CD4-positive, alpha-beta T cell treated with Interleukin-6 for 4 hours (primary cell): ENCODE results near the gene FAM83G.

Experiments
- DNase-seq: peaks from one replicate; pipeline ENCODE4 v3.0.0-alpha.2; 2020; ENCODE audit warnings: mixed read lengths

FAM83G gene

GRCh38 chr17:18987862-18988545, 16.6 kb downstream of the FAM83G start:
- no peak for DNase-seq

GRCh38 chr17:18987230-18987610, 17.3 kb downstream of the FAM83G start:
- no peak for DNase-seq

- DNase-seq = no peak
Measured at GRCh38 chr17:18986541-18987229, 17.9 kb downstream of the FAM83G start.

GRCh38 chr17:18985475-18985874, 19.1 kb downstream of the FAM83G start:
- DNase-seq = no peak

- no peak for DNase-seq
Measured at GRCh38 chr17:18984273-18985114, 20.1 kb downstream of the FAM83G start.

- DNase-seq = no peak
Measured at GRCh38 chr17:18981642-18982424, 22.7 kb downstream of the FAM83G start.

- DNase-seq = no peak
Measured at GRCh38 chr17:18981335-18981641, 23.3 kb downstream of the FAM83G start.

- DNase-seq = no peak
Measured at GRCh38 chr17:18980682-18981334, 23.8 kb downstream of the FAM83G start.

GRCh38 chr17:18978655-18979054, 25.9 kb downstream of the FAM83G start:
- DNase-seq = no peak

- no peak for DNase-seq
Measured at GRCh38 chr17:18978050-18978449, 26.5 kb downstream of the FAM83G start.

GRCh38 chr17:18977646-18978045, 26.9 kb downstream of the FAM83G start:
- no peak for DNase-seq

GRCh38 chr17:18977021-18977420, 27.5 kb downstream of the FAM83G start:
- DNase-seq = no peak

- DNase-seq = no peak
Measured at GRCh38 chr17:18976201-18976600, 28.4 kb downstream of the FAM83G start.

GRCh38 chr17:18975597-18975996, 29.0 kb downstream of the FAM83G start:
- DNase-seq = no peak

- DNase-seq = no peak
Measured at GRCh38 chr17:18974407-18975149, 30.0 kb downstream of the FAM83G start.

GRCh38 chr17:18971801-18972200, 32.8 kb downstream of the FAM83G start:
- no peak for DNase-seq

GRCh38 chr17:18970582-18971480, 33.7 kb downstream of the FAM83G start:
- DNase-seq = no peak

- DNase-seq = no peak
Measured at GRCh38 chr17:18968945-18969887, 35.3 kb downstream of the FAM83G start.

- DNase-seq = no peak
Measured at GRCh38 chr17:18968345-18968744, 36.2 kb downstream of the FAM83G start.

GRCh38 chr17:18967916-18968315, 36.6 kb downstream of the FAM83G start:
- DNase-seq = no peak
